HEK293 (cell line): ENCODE results near the gene EYA2.

Source experiments
- CTCF ChIA-PET: fragments of 350-600 bp; formaldehyde crosslinking; extraction: SDS; loops from one replicate; lab custom pipeline; 2021; ENCODE audit warnings: antibody characterized with exemption; lab: Yijun Ruan, JAX
- POLR2A ChIA-PET: fragments of 300-600 bp; formaldehyde crosslinking; extraction: SDS; loops from one replicate; lab custom pipeline; 2020; ENCODE audit warnings: antibody characterized with exemption, inconsistent platforms; lab: Yijun Ruan, JAX
- H3K27ac ChIP-seq: fragments of 200-500 bp; sonication (Bioruptor generic); 2 replicates; pipeline ENCODE4 v1.5.1; 2014; ENCODE audit warnings: low read depth, low read length, control low read depth, inconsistent platforms; ENCODE audit errors: extremely low read depth
- H3K36me3 ChIP-seq, 2 experiments: fragments of 200-500 bp in 1 of 2; sonication (Bioruptor generic) in 1 of 2; 1 replicate in 1 of 2; 2 replicates in 1 of 2; pipeline ENCODE4 v1.5.1; 2014 to 2017; ENCODE audit warnings: inconsistent platforms in 2 of 2, low read length in 2 of 2; ENCODE audit not compliant: control insufficient read depth in 2 of 2, insufficient read depth in 1 of 2
- H3K4me1 ChIP-seq: fragments of 200-500 bp; sonication (Bioruptor generic); 2 replicates; pipeline ENCODE4 v1.5.1; 2014; ENCODE audit warnings: mild to moderate bottlenecking, low read length, inconsistent platforms; ENCODE audit not compliant: control insufficient read depth, insufficient read depth
- H3K4me3 ChIP-seq: 2 replicates; pipeline ENCODE4 v1.5.1; 2011; ENCODE audit warnings: low read depth, mild to moderate bottlenecking, control low read depth, low read length, moderate library complexity
- H3K9me3 ChIP-seq: fragments of 200-500 bp; sonication (Bioruptor generic); 2 replicates; pipeline ENCODE4 v1.5.1; 2014; ENCODE audit warnings: low read depth, low read length, inconsistent platforms; ENCODE audit not compliant: control insufficient read depth, insufficient read depth
- SCRT2 ChIP-seq: fragments of 450-650 bp; formaldehyde crosslinking; IDR thresholded peaks from 2 replicates; pipeline ENCODE4 v1.5.1; 2016; ENCODE audit warnings: missing biosample characterization, missing genetic modification characterization
- SETDB1 ChIP-seq: IDR thresholded peaks from one replicate; pipeline ENCODE4 v1.6.1; 2017; ENCODE audit warnings: mild to moderate bottlenecking, low read length, moderate library complexity, mixed read lengths; ENCODE audit not compliant: insufficient read length
- ZNF202 ChIP-seq: fragments of 450-650 bp; formaldehyde crosslinking; IDR thresholded peaks from 2 replicates; pipeline ENCODE4 v1.5.1; 2016; ENCODE audit warnings: missing biosample characterization, missing genetic modification characterization, borderline replicate concordance
- ZNF211 ChIP-seq: fragments of 450-650 bp; formaldehyde crosslinking; IDR thresholded peaks from 2 replicates; pipeline ENCODE4 v1.5.1; 2016; ENCODE audit warnings: low read depth, missing biosample characterization, missing genetic modification characterization
- ZNF221 ChIP-seq: fragments of 450-650 bp; formaldehyde crosslinking; IDR thresholded peaks from 2 replicates; pipeline ENCODE4 v1.5.1; 2017; ENCODE audit warnings: missing biosample characterization, missing genetic modification characterization, borderline replicate concordance
- ZNF311 ChIP-seq: fragments of 450-650 bp; formaldehyde crosslinking; IDR thresholded peaks from 2 replicates; pipeline ENCODE4 v1.5.1; 2017; ENCODE audit warnings: missing biosample characterization, missing genetic modification characterization, borderline replicate concordance
- ZNF366 ChIP-seq: fragments of 450-650 bp; formaldehyde crosslinking; conservative IDR thresholded peaks from 2 replicates; pipeline ENCODE4 v1.5.1; 2016; ENCODE audit warnings: missing biosample characterization, missing genetic modification characterization
- ZNF510 ChIP-seq: fragments of 450-650 bp; formaldehyde crosslinking; IDR thresholded peaks from 2 replicates; pipeline ENCODE4 v1.5.1; 2018; ENCODE audit warnings: mild to moderate bottlenecking, missing genetic modification characterization, missing biosample characterization; ENCODE audit not compliant: insufficient replicate concordance
- ZNF560 ChIP-seq: fragments of 450-650 bp; formaldehyde crosslinking; IDR thresholded peaks from 2 replicates; pipeline ENCODE4 v1.5.1; 2017; ENCODE audit warnings: missing biosample characterization, missing genetic modification characterization, borderline replicate concordance
- ZNF600 ChIP-seq: fragments of 450-650 bp; formaldehyde crosslinking; IDR thresholded peaks from 2 replicates; pipeline ENCODE4 v1.5.1; 2016; ENCODE audit warnings: missing biosample characterization, missing genetic modification characterization
- ZNF621 ChIP-seq: fragments of 450-650 bp; formaldehyde crosslinking; IDR thresholded peaks from 2 replicates; pipeline ENCODE4 v1.5.1; 2017; ENCODE audit warnings: missing biosample characterization, missing genetic modification characterization
- ZNF629 ChIP-seq: fragments of 450-650 bp; formaldehyde crosslinking; IDR thresholded peaks from 2 replicates; pipeline ENCODE4 v1.5.1; 2017; ENCODE audit warnings: missing biosample characterization, missing genetic modification characterization
- ZNF707 ChIP-seq: fragments of 450-650 bp; formaldehyde crosslinking; IDR thresholded peaks from 2 replicates; pipeline ENCODE4 v1.5.1; 2016; ENCODE audit warnings: missing biosample characterization, missing genetic modification characterization
- ZNF830 ChIP-seq: fragments of 450-650 bp; IDR thresholded peaks from 2 replicates; pipeline ENCODE4 v1.5.0; 2018; ENCODE audit warnings: missing biosample characterization, missing genetic modification characterization, low read depth, mild to moderate bottlenecking, moderate library complexity
- TF ChIP-seq, protein P1 (sequence below): fragments of 450-650 bp; formaldehyde crosslinking; IDR thresholded peaks from 2 replicates; pipeline ENCODE4 v1.5.1; 2016; ENCODE audit warnings: missing biosample characterization, missing genetic modification characterization
- TF ChIP-seq, protein P2 (sequence below): fragments of 450-650 bp; formaldehyde crosslinking; IDR thresholded peaks from 2 replicates; pipeline ENCODE4 v1.5.1; 2017; ENCODE audit warnings: missing biosample characterization, missing genetic modification characterization
- TF ChIP-seq, protein P3 (sequence below): fragments of 450-650 bp; formaldehyde crosslinking; IDR thresholded peaks from 2 replicates; pipeline ENCODE4 v1.5.1; 2016; ENCODE audit warnings: missing biosample characterization, missing genetic modification characterization

The EYA2 gene

DNA sequence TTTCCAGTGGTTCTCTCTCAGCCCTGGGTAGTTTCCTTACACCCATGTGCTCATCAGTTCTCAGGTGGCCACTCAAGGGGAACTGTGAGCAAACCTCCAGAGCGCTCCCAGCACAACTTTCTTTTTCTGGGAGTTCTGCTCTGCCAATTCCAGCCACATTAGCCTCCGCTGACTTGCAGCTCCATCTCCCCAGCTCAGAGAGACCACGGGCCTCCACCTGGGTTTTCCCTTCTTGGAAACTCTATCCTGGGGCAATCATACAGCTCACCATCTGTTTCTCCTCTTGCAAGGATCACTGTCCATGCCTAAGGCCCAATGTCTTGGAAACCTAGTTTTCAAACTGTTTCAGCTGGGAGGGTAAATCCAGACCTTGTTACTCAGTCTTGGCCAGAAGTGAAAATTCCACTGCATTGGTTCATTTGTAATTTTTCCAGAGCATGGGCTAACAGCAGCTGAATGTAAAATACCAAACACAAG, 129.9 kb downstream of the EYA2 start (continued):
- TF ChIP-seq, protein P1, sequence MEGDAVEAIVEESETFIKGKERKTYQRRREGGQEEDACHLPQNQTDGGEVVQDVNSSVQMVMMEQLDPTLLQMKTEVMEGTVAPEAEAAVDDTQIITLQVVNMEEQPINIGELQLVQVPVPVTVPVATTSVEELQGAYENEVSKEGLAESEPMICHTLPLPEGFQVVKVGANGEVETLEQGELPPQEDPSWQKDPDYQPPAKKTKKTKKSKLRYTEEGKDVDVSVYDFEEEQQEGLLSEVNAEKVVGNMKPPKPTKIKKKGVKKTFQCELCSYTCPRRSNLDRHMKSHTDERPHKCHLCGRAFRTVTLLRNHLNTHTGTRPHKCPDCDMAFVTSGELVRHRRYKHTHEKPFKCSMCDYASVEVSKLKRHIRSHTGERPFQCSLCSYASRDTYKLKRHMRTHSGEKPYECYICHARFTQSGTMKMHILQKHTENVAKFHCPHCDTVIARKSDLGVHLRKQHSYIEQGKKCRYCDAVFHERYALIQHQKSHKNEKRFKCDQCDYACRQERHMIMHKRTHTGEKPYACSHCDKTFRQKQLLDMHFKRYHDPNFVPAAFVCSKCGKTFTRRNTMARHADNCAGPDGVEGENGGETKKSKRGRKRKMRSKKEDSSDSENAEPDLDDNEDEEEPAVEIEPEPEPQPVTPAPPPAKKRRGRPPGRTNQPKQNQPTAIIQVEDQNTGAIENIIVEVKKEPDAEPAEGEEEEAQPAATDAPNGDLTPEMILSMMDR, result no peak
- no peak for TF ChIP-seq ZNF707 (tag by site-specific recombination)
- TF ChIP-seq ZNF629 (tag by site-specific recombination), result no peak
- TF ChIP-seq, protein P2, sequence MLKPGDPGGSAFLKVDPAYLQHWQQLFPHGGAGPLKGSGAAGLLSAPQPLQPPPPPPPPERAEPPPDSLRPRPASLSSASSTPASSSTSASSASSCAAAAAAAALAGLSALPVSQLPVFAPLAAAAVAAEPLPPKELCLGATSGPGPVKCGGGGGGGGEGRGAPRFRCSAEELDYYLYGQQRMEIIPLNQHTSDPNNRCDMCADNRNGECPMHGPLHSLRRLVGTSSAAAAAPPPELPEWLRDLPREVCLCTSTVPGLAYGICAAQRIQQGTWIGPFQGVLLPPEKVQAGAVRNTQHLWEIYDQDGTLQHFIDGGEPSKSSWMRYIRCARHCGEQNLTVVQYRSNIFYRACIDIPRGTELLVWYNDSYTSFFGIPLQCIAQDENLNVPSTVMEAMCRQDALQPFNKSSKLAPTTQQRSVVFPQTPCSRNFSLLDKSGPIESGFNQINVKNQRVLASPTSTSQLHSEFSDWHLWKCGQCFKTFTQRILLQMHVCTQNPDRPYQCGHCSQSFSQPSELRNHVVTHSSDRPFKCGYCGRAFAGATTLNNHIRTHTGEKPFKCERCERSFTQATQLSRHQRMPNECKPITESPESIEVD (tag by site-specific recombination), result no peak
- TF ChIP-seq, protein P3, sequence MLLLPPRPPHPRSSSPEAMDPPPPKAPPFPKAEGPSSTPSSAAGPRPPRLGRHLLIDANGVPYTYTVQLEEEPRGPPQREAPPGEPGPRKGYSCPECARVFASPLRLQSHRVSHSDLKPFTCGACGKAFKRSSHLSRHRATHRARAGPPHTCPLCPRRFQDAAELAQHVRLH (tag by site-specific recombination), result no peak
- no peak for TF ChIP-seq ZNF221 (tag by site-specific recombination)
- no peak for TF ChIP-seq ZNF202 (tag by site-specific recombination)
- no peak for TF ChIP-seq ZNF366 (tag by site-specific recombination)
- TF ChIP-seq ZNF510 (tag by site-specific recombination), result no peak

DNA sequence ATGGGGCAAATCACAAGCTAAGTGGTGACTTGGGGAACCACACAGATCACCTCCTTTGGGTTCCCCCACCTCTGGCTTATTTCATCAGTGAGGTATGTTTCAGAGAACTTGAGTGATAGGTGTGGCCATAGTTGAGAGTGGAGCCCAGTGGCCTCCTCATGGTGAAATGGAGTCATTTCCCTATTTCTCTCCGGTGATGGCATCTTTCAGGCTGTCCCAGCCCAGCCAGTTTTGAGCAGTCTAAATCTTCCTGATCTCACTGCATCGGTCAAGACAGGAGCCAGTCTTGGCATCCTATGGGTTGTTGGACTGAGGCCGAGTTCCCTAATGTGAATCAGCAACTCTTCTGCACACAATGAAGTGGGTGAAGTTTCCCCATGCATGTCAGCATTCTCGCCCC, 132.4 kb downstream of the EYA2 start:
- CTCF ChIA-PET, result no interaction called here
- H3K36me3 ChIP-seq, result peaks cover 0 to 9% of the 10 kb centered on the region in 2 experiments; a peak in 1 of 3 replicates
- TF ChIP-seq ZNF211 (tag by site-specific recombination) (no peak), ZNF560 (tag by site-specific recombination) (no peak), ZNF600 (tag by site-specific recombination) (no peak), ZNF311 (tag by site-specific recombination) (no peak), ZNF830 (tag by site-specific recombination) (no peak), ZNF366 (tag by site-specific recombination) (no peak)
- TF ChIP-seq, all 188 proteins: peak for 0
- Histone ChIP-seq H3K9me3 (no peaks in the 10 kb centered on the region), H3K27ac (no peak overlapping the region), H3K4me3 (no peak overlapping the region), H3K4me1 (no peaks in the 10 kb centered on the region)
- POLR2A ChIA-PET, result no interaction called here

DNA sequence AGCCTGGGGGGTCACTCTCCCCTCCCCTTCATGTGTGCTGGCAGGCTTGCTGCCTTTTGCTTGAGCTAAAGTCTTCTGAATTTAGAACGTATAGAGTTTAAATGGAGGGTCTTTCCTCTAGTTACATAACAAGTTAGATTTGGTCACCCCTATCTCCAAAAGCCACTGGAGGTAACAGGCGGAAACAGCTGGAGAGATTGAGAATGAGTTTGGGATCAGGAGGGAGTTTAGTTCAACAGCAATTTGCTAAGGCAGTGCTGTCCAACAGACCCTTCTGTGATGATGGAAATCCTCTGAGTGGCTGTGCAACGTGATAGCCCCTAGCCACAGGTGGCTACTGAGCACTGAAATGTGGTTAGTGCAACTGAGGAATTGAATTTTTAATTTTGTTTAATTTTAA, 132.8 kb downstream of the EYA2 start:
- Histone ChIP-seq H3K36me3 (peaks cover 0 to 9% of the 10 kb centered on the region in 2 experiments; a peak in 1 of 3 replicates), H3K9me3 (no peaks in the 10 kb centered on the region), H3K4me3 (no peak overlapping the region), H3K4me1 (no peaks in the 10 kb centered on the region), H3K27ac (no peak overlapping the region)
- ChIA-PET CTCF (no interaction called here), POLR2A (no interaction called here)
- TF ChIP-seq ZNF621 (tag by site-specific recombination) (no peak), SCRT2 (tag by site-specific recombination) (0 out of 2 replicates have a peak, but pooled peaks have one; percentile 9), SETDB1 (no peak), ZNF707 (tag by site-specific recombination) (no peak)
